ENCODE data around the gene OFD1.

Gene OFD1

GRCh38 chrX:13755254-13755653 is 20.7 kb downstream of the OFD1 start:
- TF ChIP-seq ZFX (IDR thresholded peaks at IDR 0.05; ENCODE audit: borderline replicate concordance) (no peak), CTCF (IDR thresholded peaks at IDR 0.05) (no peak)
- H3K27ac ChIP-seq = no peak overlapping the region

- H3K27ac ChIP-seq = no peak overlapping the region
- TF ChIP-seq ZFX (IDR thresholded peaks at IDR 0.05; ENCODE audit: borderline replicate concordance) (no peak), CTCF (IDR thresholded peaks at IDR 0.05) (no peak)
Observed at GRCh38 chrX:13756381-13756780, 21.8 kb downstream of the OFD1 start.

DNA sequence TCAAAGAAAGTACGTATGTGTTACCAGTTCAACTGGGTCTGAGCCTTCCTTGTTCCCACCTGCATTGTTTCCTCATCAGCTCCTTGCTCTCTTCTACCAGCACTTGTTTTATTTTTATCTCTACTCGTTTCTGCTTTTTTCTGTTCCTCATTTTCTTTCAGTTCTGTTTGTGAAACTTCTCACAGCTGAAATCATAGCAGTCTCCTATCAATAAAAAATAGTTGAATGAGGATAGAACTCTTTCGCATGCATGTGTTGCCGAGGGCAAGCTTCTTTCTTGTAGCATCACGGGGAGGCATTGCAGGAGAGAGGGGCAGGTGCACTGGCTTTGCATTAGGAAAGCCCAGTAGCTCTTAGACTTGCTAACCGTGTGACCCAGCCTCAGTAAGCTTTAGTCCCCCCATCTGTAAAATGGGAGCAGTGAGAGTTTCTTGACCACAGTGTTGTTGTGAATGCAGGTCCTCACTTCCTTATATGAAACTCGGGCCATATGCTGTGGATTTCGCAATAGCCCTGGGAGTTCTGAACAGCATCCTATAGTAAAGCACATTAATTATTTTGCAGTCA is 24.7 kb downstream of the OFD1 start:
- no peak overlapping the region for H3K27ac ChIP-seq
- no peak for TF ChIP-seq CTCF (IDR thresholded peaks at IDR 0.05)
- TF ChIP-seq ZFX (IDR thresholded peaks at IDR 0.05; ENCODE audit: borderline replicate concordance) = no peak

- H3K27ac ChIP-seq = no peak overlapping the region
- no peak for TF ChIP-seq CTCF (IDR thresholded peaks at IDR 0.05)
- no peak for TF ChIP-seq ZFX (IDR thresholded peaks at IDR 0.05; ENCODE audit: borderline replicate concordance)
Observed at GRCh38 chrX:13760426-13760825, 25.9 kb downstream of the OFD1 start.

DNA sequence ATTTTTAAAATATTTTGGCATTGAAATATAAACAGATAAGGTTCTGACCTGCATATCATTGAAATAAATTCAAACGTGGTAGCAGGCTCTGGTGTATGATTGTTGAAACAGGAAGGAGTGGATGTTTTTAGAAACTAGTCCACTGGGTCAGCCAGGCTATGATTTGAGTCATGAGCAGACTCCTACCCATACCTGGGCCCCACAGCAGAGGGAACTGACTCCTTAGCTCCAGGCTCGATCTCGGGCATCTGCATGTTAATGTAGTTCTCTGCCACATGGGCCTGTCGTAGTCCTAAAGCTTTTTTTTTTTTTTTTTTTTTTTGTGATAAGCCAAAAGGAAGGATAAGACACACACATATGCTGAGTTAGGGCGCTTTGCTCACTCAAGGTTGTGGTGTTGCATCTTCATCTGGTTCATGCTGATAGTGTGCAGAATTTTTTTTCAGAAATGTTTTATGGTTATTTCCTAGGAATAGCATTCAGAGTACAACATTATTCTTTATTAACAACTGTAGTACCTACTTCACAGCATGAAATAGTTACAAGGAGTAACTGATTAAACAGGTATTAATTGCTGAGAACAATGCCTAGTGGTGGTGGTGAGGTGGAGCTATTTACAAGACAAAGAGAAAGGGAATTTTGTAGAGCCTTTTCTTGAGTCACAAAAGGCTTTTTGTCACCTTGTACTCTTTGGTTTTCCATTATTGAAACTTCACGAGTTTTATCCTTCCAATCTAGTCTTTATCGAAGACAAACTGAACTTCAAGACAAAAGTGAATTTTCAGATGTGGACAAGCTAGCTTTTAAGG is 27.3 kb downstream of the OFD1 start:
- TF ChIP-seq ZFX (IDR thresholded peaks at IDR 0.05; ENCODE audit: borderline replicate concordance) = no peak
- TF ChIP-seq CTCF (IDR thresholded peaks at IDR 0.05) = no peak
- H3K27ac ChIP-seq = no peak overlapping the region

DNA sequence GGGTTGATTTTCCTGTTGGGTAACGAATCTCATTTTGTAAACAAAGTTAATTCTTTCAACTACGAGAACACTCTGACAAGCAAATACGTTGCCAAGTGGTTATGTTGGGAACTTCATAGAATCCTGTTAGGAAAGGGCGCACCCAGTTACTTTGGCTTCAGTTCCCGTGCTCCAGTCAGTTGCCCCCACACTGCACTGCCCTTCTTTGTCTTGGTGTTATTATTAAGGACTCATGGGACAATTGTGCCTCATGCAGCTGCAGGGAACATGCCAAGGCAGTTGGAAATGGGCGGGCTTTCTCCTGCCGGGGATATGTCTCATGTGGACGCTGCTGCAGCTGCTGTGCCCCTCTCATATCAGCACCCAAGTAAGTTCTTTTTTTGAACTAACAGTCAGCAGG is 28.9 kb downstream of the OFD1 start:
- H3K27ac ChIP-seq = no peak overlapping the region
- TF ChIP-seq CTCF (IDR thresholded peaks at IDR 0.05) (no peak), ZFX (IDR thresholded peaks at IDR 0.05; ENCODE audit: borderline replicate concordance) (no peak)

DNA sequence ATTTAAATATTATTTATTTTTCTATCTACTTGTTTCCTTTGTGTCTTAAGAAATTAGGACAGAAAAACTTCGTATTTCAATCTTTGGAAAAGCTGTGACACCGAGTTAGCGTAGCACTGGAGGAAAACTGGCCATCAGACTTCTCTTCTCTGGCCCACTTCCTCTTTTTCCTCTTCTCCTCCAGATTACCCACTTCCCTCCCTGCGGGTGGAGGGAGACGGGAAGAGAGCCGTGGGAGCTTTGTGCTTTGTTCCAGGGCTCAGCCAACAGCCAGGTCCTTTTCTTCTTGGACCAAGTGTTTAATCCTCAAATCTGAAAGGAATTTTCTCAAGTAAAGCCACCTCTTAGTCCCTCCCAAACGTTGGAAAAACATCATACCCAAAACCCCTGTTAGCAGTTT is 29.7 kb downstream of the OFD1 start:
- no peak overlapping the region for H3K27ac ChIP-seq
- TF ChIP-seq CTCF (IDR thresholded peaks at IDR 0.05) (no peak), ZFX (IDR thresholded peaks at IDR 0.05; ENCODE audit: borderline replicate concordance) (no peak)
